ENCODE results near the gene COL5A1.

COL5A1 gene

DNA sequence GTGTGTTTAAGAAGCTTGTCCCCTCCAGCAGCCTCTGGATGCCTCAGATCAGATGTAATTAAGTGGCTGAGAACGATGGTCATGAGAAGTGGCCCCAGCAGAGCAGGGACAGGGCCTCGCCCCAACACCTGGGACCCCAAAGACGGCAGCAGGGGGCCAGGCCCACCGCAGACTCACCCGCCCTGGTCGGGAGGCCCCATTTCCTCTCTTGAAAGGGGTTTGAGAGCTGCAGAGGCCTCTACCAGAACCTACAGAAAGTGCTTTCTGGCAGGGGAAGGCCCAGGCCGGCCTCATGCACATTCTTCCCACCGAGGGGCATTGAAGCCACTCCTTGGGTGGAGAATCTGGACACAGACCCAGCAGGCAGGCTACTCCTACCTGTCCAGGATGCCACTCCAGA is 153.8 kb downstream of the COL5A1 start:
- DNase-seq = no peak

DNA sequence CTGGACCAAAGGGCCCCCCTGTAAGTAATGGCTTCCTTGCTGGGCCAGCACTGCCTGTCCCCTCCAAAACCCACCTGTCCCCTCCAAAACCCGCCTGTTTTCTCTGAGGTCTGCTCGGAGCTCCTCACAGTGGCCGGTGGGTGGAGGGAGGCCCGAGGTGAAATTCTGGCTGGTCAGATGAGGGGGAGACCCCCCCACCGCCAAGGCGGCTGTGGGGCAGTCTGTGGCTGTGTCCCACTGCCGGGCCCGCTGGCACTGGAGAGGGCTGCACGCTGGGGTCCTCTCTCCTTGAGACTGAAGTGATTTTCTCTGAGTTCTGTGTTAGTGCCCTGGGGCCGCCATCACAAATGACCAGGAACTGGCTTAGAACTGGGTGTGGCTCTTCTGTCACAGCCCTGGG is 155.3 kb downstream of the COL5A1 start:
- no peak for DNase-seq

DNA sequence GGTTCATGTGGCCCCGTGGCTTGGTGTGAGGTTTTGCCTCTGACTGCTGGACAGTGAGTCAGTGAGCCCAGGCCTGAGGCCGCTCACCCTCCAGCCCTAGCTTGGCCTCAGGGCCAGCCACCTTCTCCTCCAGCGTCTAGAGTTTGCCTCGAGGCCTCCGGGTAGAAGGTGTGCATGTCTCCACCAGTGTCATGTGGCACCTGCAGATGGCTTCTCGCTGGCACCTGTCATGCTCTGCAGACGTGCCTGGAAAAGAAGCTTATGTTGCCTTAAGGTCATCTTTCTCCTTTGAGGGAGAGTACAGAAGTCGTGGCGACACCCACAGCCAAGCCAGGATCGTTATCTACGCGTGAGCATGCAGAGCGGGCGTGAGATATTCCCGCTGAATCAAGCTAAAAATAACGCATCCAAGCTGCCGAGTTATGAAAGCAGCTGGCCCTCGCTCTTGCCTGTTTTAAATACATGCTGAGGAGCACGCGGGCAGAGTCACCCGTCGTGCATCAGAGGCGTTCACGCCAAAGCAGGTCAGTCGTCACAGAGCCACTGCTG is 159.3 kb downstream of the COL5A1 start:
- DNase-seq = peak; percentile 75

DNA sequence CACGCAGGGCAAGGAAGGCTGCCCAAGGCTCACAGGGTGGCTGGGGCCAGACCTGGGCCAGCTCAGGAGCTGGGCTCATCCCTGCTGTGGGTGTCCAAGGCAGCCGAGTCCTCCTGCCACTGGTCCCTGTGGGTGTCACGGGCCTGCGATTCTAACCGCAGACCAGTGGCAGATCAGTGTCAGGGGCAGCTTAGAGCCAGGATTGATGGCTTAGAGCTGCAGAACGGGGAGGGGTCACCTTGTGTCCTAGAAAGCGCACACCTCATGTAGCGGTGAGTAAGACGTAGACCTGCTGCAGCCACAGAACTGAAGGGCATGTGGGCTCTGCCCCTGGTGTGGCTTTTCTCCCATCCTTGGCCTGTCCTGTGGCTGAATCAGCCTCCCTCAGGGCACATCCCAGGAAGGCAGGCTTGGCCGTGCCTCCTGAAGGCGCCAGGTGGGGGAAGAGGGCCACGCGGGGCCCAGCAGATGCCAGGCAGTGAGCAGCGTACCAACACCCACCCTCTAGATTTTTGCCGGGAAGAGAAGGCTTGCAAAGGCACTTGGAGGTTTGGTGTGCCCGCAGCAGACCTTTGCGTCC is 160.7 kb downstream of the COL5A1 start:
- no peak for DNase-seq

DNA sequence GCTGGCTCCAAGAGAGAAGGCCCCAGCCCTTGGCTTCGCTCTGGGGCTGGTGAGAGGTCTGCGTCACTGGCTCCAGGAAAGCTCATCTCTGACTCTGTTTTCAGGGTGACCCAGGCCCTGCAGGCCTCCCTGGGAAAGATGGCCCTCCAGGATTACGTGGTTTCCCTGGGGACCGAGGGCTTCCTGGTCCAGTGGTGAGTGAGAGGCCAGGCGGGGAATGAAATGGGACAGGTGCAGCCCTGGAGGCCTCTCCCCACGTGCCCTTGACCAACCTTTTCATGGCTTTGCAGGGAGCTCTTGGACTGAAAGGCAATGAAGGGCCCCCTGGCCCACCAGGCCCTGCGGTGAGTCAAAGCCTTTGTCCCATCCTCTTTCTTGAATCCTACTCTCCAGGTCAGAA is 163.3 kb downstream of the COL5A1 start:
- no peak for DNase-seq

DNA sequence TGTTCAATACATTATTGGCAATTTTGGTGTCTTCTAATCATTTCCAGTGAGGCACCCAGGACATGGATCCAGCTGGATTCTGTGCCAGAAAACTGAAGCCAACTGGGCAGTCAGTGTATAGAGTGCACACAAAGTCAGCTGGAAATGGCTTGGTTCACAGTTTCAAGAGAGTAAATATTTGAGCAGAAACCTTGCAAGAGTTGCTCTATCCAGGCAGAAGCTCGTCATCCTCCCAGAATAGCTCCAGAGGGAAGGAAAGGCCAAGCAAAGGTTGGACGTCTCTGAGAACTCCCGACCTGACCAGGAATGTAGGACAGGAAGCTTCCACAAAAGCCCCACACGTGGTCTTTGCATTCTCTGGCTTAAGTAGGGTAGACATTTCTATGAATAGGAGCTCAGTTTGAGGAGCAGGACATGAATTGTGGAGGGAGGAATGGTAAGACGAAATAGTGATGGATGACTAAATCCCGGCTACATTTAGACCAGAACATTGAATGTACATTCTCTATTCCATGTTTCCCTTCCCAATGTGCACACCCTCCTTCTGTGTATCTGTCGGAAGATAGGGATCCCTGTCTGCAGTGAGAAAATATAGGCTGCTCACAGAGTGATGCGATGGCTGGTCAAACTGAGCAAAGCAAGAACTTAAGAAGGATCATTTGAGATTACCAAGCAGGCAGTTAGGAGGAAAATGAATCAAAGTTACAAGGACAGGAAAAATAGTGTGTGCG is 166.3 kb downstream of the COL5A1 start:
- DNase-seq = no peak

DNA sequence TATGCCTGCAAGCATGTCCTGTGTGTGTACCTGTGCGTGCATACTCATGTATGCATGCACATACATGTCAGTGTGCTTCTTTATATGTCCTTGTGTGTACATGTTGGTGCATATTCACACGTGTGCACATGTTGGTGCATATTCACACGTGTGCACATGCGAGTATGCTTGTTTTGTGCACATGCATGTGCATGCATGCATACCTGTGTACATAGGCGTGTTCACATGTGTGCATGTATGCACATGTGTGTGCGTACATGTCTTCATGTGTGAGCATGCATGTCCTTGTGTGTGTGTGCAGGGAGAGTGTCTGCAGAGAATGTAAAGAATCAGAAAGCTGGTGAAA is 166.8 kb downstream of the COL5A1 start:
- no peak for DNase-seq

DNA sequence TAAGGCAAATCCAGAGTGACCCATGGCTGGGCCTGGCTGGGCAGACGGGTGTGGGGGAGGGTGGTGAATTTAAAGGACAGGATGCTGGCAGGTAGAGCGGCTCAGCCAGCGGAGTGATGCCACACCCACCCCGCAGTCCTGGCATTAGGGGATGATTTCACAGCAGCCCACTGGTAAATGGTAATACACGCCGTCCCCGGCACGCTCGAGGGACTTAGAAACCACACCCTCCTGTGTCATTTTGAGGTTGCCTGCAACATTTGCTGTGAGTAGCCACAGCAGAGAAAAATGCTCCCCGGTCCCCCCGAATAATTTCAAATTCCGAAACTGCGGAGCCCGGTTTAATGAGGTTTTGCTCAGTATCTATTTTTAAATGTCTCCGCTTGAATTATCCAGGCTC is 167.7 kb downstream of the COL5A1 start:
- no peak for DNase-seq

DNA sequence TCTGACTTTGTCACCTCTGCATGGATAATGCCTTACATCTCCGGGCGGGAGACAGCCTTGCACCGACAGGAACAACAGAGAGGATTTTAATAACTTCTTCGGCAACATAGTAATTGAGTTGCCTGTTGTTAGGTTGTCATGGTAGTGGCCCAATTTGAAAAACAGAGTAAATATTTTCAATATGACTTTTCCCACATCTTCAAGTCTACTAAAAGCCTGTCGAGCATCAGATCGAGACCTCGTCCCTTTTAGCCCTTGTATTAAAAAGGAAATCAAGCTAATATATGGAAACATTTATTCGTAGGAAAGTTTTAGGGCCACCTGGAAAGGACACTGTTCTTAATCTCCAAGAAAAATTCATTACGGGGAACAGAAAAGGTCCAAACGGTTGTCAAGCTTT is 168.2 kb downstream of the COL5A1 start:
- DNase-seq = no peak

DNA sequence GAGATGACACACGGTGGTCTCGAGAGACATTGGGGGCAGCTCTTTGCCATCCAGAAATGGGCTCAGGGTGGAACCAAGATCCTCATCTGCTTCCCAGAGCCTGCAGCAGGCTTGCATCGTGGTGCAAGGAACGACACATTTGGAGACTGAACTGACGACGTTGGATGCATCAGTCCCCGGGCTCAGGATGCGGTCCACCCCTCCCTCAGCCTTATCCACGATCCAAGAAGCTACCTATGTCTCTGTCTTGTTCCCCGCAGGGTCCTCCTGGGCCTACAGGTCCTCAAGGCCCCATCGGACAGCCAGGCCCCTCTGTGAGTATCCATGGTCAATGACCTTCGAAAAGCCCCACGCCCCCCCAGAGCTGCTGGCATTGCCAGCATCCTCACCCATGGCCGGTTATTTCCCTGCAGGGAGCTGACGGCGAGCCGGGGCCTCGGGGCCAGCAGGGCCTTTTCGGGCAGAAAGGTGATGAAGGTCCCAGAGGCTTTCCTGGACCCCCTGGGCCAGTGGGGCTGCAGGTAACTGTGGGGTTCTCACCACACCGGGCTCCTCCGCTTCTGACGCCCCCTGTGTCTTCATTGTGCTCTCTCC is 169.6 kb downstream of the COL5A1 start:
- DNase-seq = no peak

DNA sequence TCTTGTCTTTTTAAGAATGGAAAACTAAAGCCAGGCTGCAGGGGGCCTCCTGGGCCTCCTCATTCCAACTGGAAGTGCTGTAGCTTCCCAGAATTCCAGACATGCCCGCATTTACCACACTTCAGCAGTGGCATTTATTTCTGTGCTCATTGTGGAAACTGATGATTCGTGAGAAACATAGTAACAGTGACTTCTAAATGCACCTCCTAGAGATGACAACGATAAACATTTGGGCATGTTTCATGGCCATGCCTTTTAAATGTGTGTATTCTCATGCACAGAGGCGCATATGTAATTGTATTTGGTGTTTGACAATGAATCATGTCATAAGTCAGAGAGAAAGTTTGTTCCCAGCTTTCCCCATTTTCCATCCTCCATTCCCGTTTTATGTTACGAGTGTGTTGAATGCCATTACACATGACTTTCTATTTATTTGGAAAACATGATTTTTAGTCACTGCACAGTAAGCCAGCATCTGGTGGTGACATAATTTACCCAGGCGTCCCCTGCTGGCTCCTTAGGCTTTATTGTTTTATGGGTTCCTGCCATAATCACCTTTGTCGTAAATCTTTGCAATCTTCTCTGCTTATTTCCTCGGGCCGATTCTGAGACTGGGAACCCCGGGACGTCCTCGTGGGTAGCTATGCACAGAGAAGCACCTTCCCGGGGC is 170.2 kb downstream of the COL5A1 start:
- no peak for DNase-seq

DNA sequence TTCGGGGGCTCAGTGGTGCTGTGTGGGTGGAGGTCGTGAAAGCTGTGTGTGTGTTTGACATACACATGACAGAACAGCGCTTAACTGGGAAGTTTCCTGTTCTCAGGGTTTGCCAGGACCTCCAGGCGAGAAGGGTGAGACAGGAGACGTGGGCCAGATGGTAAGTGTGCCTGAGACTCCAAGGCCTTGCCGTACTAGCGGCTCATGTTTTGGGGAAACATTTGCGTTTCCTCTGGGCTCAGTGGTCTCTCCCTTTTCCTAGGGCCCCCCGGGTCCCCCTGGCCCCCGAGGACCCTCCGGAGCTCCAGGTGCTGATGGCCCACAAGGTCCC is 170.7 kb downstream of the COL5A1 start:
- DNase-seq = no peak

DNA sequence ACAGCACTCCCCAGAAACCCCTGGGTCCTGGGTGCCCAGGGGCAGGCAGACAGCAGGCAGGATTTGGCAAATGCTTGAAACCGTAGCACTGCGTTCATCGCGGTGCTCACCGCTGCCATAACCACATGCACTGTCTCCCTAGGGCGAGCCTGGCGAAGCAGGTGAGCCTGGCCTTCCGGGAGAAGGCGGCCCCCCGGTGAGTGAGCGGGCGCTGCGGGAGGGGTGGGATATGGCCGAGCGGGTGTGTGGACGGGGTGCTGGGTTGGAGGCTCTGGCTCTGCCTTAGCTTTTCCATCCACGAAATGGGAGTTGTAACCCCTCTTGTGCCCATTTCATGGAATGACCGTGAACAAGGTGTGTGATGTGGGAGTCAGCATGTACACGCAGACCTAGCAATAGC is 172.2 kb downstream of the COL5A1 start:
- no peak for DNase-seq

DNA sequence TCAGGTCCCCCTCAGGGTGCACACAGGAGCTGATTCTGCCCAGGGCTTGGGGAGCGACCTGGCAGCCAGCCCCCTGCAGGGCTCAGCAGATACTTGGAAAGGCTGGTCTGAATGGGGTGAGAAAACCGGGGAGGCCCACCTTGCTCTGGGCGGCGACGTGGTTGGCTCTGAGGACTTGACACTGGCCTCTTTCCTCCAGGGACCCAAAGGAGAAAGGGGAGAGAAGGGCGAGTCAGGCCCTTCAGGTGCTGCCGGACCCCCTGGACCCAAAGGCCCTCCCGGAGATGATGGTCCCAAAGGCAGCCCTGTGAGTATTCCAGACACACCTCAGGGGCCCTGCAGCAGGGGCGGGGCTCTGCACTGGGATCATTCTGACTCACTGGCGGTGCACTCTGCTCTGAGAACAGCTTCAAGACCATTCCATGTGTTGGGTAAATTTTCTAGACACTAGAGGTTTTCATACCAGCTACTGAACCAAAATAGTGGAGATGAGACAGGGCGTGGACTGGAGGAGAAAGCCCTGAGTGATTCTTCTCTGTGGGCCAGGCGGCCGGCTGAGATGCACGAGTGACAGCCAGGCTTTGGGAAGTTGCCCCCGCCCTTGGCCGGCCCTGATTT is 173.1 kb downstream of the COL5A1 start:
- no peak for DNase-seq

DNA sequence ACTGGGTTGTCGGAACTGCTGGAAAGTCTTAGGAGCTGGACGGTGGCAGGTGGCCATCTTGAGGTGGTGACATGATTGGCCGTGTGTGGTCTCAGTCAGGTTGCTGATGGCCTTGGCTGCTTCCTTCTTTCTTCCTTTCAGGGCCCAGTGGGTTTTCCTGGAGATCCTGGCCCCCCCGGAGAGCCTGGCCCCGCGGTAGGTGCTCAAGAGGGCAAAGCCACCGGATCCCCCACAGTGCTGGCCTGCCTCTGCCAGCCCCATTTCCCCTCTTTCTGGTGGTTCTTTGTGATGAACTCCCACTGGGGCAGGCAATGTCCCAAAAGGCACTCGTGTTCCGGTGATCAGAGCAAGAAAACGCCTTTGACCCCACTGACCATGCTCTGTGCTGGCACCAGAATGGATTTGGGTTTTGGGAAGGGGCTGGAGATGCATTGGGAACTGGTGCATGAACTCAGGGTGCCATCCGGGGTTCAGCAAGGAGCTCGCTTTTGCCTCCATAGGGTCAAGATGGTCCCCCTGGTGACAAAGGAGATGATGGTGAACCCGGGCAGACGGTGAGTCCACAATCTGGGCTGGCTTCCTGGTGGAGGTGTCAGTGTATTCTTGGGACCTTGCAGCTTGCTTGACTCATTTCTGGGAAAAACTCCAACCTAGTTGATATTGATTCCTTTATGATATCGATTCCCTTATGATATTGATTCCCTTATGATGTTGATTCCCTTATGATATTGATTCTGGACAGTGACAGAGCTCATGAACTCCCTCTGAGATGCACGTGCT is 174.0 kb downstream of the COL5A1 start:
- DNase-seq = no peak

DNA sequence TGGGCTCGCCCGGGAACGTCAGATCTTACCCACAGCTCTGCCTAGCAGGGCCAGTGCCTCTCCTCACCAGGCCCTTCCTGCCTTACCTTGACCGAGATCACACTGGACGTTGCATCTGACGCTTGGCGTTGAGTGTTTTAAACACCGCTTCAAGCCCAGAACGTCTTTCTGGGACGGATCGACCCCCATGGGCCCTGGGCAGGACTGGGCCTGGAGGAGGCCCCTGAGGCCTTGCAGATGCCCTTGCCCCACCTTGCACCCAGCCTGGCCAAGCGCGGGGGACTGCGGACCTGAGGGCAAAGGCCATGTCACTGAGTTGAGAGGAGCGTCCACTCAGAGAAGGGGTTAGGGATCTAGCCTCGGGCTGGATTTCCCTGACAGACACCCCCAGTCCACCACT is 174.7 kb downstream of the COL5A1 start:
- no peak for DNase-seq

DNA sequence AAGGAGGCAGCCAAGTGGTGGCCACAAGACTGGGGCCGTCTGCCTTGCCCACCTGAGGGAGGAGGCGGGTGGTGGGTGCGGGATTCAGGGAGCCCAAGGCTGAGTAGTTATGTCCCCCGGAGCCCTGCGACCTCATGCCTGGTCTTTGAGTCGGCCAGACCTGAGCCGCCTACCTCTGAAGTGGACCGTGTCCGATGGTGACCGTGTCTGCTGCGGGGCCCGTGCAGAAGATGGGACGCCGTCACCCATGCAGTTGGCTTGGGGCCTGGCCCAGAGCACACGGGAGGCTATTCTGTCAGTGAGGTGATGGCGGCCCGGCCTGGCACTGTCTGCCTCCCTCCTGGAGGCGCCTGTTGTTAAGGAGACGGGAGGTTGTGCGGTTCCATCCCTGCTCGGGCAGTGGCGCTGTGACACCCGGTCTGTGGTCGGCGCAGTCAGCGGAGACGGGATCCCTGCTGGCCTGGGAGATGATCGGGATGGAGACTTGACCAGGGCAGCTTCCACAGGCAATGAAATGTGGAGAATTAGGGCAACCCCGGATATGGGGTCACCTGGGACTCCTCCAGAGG is 176.5 kb downstream of the COL5A1 start:
- no peak for DNase-seq

DNA sequence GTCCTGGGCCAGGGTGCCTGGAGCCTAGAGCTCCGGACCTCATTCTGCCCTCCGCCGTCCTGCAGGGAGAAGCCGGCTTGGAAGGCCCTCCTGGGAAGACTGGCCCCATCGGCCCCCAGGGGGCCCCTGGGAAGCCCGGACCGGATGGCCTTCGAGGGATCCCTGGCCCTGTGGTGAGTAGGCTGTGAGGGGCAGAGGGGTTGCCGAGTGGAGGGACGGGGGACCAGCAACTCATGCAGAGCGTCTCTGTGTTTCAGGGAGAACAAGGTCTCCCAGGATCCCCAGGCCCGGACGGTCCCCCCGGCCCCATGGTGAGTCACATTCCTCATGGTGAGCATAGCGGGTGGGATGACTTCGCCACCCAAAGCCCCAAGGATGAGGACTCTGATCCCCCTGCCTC is 177.0 kb downstream of the COL5A1 start:
- DNase-seq = no peak

DNA sequence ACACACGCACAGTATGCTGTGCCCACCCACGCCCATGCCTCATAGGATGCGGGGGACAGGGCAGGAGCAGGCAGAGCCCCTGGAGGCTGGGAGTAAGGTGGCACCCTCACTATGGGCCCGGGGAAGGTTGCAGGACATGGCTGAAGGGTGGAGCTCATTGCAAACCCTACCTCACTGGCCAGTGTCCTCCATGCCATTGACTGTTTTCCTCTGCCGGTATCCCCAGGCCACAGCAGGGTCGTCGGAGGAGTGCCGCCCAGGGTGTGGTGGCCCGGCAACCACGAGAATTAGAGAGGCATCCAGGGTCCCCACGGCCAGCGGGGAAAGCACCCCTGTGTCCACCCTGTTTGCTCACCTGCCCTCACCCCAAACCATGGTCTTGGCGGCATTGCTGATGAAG is 179.3 kb downstream of the COL5A1 start:
- no peak for DNase-seq

DNA sequence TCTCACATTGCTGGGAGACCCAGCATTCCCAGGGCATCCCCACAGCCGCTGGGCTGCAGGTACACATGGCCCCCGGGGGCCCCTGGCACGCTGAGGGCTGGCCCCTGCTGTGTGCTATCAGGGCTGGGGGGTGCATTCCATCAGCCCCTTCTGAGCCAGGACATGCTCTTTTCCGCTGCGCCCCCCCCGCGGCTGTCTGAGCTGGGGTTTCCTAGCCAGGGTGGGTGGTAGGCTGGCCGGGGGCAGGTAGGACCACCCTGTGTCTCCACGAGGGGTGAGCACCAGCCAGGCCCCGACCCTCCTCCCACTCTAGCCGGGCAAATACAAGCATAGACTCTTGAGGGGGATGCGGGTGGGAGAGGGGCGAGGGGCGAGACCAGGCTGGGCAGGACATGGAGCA is 180.9 kb downstream of the COL5A1 start:
- no peak for DNase-seq

DNA sequence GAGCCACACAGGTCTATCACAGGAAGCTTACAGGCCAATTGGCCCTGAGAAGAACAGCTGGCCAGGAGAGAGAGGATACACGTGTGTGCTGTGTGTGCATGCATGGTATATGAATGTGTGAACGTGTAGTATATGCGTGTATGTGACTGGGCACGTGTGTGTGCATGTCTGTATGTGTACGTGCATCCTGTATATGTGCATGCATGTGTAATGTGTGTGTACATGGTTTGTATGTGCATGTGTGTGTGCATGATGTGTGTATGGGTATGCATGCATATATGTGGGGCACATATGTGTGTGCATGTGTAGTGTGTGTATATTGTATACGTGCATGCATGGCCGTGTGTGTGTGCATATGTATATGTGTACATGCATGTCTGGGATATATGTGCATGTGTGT is 182.0 kb downstream of the COL5A1 start:
- no peak for DNase-seq

DNA sequence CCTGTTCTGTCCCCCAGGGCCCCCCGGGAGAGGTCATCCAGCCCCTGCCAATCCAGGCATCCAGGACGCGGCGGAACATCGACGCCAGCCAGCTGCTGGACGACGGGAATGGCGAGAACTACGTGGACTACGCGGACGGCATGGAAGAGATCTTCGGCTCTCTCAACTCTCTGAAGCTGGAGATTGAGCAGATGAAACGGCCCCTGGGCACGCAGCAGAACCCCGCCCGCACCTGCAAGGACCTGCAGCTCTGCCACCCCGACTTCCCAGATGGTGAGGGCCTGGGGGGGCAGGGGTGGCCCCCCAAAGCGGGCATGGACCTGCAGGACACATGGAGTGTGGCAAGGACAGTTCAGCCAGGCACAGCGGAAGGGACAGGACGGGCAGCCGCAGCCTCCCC is 183.0 kb downstream of the COL5A1 start:
- no peak for DNase-seq

DNA sequence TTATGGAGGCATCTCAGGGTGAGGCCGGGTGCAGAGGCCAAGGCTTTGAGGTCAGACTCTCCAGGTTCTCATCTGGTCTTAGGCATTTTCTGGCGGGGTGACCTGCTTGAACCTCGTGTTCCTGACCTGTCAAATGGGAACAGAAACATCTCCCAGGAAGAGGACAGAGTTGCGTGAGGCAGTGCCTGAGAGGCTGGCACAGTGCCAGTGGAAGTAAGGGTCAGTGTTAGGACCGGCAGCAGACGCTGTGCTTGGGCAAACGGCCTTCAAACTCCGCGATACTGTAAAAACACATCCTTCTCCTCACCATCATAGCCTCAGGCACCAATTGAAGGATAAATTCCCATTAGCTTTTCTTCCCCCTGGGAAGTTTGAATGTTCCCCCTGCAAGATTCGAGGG is 183.4 kb downstream of the COL5A1 start:
- DNase-seq = no peak

All from NCI-H2171 (cell line).